ENCODE data around the gene ANTXR2.
A peak's percentile ranks its signal among the peaks of the same experiment; 100 is the strongest.

ANTXR2 gene

DNA sequence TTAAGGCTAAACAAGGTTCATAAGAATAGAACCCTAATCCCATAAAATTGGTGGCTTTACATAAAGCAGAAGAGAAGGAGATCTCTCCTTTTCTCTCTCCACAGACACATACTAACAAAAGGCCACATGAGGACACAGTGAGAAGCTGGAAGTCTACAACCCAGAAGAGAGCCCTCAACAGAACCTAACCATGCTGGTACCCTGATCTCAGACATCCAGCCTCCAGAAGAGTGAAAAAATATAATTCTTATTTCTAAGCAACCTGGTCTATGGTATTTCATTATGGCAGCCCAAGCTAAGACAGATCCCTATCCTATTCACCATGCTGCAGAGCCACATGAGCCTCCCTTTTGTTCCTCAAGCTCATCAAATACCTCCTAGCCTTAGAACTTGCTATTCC lies 195.5 kb downstream of the ANTXR2 start:
- H3K9me3 Mint-ChIP-seq = peaks cover 9 to 10% of the 10 kb centered on the region in 2 donors
- H3K4me1 Mint-ChIP-seq = no peaks in the 10 kb centered on the region
- no peak for DNase-seq
- no peak for ATAC-seq
- no peak overlapping the region for H3K4me3 Mint-ChIP-seq
- H3K27ac Mint-ChIP-seq = no peak overlapping the region
- H3K27me3 Mint-ChIP-seq = no peaks in the 10 kb centered on the region

DNA sequence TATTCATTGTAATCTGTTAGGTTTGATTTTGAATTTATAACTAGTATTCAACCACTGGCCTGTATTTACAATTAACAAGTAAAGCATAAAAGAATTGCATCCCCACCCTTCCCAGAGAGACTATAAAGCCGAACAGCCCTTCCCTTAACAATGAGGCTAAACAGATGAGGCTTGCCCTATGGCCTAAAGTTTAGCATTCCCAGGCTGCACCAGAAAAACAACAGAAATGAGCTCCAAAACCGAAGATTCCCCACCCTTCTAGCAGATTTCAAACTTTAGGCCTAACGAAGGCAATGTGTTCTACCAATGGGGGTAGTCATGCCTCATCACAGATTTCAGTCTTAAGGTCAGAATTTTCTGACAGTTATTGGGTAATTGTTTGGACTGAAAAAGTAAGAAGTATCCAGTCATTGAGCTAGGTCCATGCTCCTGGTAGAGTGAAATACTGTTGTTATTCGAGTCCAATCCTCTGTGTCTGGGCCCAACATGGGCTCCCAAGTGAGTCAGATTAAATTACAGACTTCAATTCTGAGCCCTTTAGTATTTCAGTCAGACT lies 197.6 kb downstream of the ANTXR2 start:
- no peak for DNase-seq
- no peak overlapping the region for H3K4me3 Mint-ChIP-seq
- H3K27me3 Mint-ChIP-seq = no peaks in the 10 kb centered on the region
- H3K9me3 Mint-ChIP-seq = peaks cover 9 to 10% of the 10 kb centered on the region in 2 donors
- H3K4me1 Mint-ChIP-seq = no peaks in the 10 kb centered on the region
- ATAC-seq = no peak
- no peak overlapping the region for H3K27ac Mint-ChIP-seq

DNA sequence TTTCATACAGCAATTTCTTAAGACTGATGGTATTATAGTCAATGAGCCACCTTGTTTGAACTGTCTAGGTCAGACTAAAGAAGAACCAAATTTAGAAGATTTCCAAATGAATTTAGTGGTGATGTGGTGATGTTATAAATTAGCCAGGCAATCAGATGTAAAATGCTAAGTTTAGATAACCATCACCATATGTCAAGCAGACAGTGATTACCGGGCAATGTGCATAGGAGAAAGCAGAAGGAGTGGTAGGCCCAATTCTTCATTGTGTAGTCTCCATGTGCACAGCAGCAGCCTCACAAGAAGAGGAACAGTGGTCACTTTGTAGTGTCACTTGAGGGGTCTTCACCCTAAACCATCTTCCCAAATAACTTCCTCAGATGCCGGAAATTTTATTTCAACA lies 198.8 kb downstream of the ANTXR2 start:
- H3K27ac Mint-ChIP-seq = no peak overlapping the region
- H3K27me3 Mint-ChIP-seq = no peaks in the 10 kb centered on the region
- no peaks in the 10 kb centered on the region for H3K4me1 Mint-ChIP-seq
- peaks cover 9 to 10% of the 10 kb centered on the region in 2 donors for H3K9me3 Mint-ChIP-seq
- DNase-seq (no peak), ATAC-seq (no peak)
- H3K4me3 Mint-ChIP-seq = no peak overlapping the region

DNA sequence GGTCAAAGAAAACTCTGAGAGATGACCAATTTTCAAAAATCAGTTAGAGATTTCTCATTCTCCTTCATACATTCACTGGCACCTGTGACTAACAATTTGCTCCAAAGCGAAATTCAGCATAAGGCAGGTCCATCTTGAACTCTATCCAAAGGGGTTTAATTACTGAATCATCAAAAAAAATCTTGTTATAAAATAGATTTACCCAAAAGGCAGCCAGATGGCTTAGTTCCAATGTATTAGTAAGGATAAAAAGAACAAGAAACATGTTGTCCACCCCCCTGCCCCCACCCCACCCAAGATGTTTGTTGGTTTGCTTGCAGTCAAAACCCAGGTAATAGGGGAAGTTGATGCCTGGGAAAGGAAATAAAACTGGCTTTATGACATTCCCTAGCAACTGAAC lies 200.3 kb downstream of the ANTXR2 start:
- Mint-ChIP-seq H3K4me1 (no peaks in the 10 kb centered on the region), H3K27ac (no peak overlapping the region), H3K9me3 (peaks cover 2 to 3% of the 10 kb centered on the region in 2 donors), H3K4me3 (no peak overlapping the region), H3K27me3 (no peaks in the 10 kb centered on the region)
- DNase-seq = no peak
- no peak for ATAC-seq

DNA sequence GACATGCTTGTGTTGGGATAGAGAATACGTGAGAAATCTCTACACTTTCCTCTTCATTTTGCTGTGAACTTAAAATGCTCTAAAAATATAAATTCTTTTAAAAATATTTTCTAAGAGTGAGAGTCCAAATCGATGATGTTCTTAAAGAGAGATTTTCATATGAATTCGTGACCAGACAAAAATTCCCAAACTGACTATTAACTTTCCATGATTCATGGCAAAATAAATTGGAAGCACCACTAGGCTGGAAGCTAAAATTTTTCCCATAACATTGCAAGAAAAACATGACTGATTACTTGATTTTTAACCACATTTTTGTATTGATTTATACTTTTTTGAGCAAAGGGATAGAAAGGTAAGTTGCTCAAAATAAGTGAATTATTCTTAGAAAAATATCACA lies 201.1 kb downstream of the ANTXR2 start:
- DNase-seq (no peak), ATAC-seq (no peak)
- no peaks in the 10 kb centered on the region for H3K4me1 Mint-ChIP-seq
- H3K9me3 Mint-ChIP-seq = no peaks in the 10 kb centered on the region
- H3K4me3 Mint-ChIP-seq = no peak overlapping the region
- no peaks in the 10 kb centered on the region for H3K27me3 Mint-ChIP-seq
- no peak overlapping the region for H3K27ac Mint-ChIP-seq

DNA sequence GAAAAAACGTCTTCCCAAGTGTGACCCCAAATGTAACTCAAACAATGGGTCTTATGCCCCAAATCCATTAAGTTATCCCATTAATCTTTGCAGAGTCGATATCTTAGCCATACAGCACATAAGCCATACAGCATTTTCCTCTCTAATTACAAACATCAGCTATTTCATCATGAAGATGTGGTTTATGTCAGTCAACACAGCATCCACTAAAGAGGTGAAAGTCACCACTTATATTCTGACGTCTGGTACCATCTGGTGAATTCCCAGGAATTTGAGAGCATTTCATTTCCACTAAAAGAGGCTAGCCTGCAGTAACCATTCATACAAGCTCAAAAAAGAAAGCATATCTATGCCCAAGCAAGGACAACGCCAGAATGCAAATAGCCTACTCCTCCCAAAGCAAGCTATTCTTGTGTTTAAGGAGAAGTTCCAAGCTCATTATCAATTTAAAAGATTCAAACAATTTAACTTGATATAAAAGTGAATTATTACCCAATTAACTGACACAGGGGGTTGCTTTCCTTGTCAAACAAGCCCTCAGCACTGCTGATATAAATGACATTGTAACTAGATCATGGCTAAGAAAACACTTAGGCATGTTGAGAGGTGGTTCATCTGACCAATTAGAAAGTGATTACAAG lies 203.3 kb downstream of the ANTXR2 start:
- DNase-seq = no peak
- Mint-ChIP-seq H3K9me3 (no peaks in the 10 kb centered on the region), H3K4me3 (no peak overlapping the region), H3K4me1 (no peaks in the 10 kb centered on the region), H3K27ac (no peak overlapping the region), H3K27me3 (no peaks in the 10 kb centered on the region)
- ATAC-seq = no peak

DNA sequence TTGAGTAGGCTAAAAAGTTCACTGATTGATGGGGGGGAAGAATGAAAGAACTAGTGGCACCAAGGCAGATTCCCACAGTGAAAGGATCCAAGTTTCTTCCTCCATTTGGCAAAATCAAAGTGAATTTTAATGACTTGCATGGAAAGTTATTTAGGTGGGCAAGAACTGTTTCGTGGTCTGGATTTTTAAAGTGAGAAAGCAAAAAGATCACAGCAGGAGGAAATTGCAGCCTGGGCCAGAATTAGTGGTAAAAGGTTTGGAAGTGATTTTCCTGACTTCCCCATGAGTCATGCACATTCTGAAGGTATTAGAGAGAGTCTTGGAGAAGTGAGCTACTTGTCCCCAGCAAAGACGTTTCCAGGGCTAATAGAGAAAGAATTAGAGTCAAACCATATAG lies 207.8 kb downstream of the ANTXR2 start:
- H3K9me3 Mint-ChIP-seq = no peaks in the 10 kb centered on the region
- H3K27ac Mint-ChIP-seq = no peak overlapping the region
- H3K4me1 Mint-ChIP-seq = no peaks in the 10 kb centered on the region
- H3K4me3 Mint-ChIP-seq = no peak overlapping the region
- DNase-seq (no peak), ATAC-seq (no peak)
- H3K27me3 Mint-ChIP-seq = no peaks in the 10 kb centered on the region

DNA sequence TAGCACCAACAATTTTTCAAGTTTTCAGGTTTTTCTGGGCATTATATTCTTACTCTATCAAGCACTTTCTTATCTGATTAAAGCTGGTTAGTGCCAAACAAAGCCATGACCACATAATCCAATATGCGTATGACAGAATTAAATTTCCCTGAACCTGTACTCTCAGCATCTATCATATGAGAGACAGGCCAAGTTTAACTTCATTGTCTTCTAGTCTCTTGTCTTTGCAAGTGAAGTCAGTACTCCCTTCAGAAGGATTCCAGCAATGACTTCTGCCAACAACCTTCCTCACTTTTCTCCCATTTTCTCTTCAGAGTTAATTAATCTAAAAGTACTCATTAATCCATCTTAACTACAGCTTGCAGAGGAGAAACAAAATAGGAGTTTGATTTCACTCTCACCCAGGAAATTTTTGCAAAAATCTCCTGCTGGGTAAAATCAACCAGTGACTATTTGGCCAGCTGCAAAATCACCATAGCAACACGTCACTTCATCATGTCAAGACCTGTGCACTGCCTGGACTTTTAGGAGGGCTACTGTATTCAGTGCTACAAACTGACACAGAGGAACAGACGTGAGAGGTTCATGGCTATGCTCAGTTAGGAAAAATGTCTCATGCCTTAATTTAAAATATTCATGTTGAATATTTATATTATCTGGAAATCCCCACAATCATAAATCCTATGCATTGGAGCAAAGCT lies 208.4 kb downstream of the ANTXR2 start:
- H3K27ac Mint-ChIP-seq = peak overlapping the region in 1 of 2 donors; percentile 39
- H3K27me3 Mint-ChIP-seq = no peaks in the 10 kb centered on the region
- no peak for DNase-seq
- no peaks in the 10 kb centered on the region for H3K9me3 Mint-ChIP-seq
- H3K4me1 Mint-ChIP-seq = no peaks in the 10 kb centered on the region
- no peak for ATAC-seq
- H3K4me3 Mint-ChIP-seq = no peak overlapping the region

DNA sequence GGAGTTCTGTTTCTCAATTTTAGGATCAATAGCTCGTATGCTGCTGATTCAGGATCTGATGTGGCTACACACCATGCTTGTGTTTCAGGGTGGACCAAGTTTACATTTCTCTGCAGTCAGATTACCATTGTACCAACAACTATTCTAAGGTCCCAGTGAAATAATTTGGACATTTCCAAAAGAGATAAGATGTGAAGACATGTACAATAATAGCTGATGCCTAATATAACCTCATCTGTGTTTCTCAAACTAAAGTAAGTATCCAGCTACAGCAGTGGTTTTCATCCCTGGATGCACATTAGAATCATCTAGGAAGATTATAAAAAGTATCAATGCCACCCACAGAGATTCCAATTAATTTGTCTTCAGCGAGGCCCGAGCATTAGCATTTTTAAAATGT lies 209.7 kb downstream of the ANTXR2 start:
- H3K27ac Mint-ChIP-seq = no peak overlapping the region
- no peaks in the 10 kb centered on the region for H3K9me3 Mint-ChIP-seq
- ATAC-seq (no peak), DNase-seq (no peak)
- H3K27me3 Mint-ChIP-seq = no peaks in the 10 kb centered on the region
- H3K4me3 Mint-ChIP-seq = no peak overlapping the region
- H3K4me1 Mint-ChIP-seq = no peaks in the 10 kb centered on the region

DNA sequence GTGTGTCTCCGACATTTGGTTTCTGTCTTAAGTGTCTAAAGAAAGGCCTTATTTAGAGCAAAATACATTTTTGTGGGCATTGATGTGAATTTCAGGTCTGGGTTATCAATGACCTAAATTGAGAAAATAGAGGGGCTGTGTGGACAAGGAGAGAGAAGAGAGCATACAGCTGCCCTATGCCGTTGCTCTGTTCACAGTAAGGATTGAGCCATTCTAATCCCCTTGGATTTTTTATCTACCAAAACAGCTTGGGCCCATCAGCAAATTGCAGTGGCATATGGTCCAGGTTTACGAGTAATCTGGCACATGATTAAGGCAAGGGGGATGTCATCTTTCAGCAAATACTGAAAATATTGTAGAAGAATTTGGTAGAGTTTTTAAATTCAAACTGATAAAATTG lies 210.2 kb downstream of the ANTXR2 start:
- Mint-ChIP-seq H3K27me3 (no peaks in the 10 kb centered on the region), H3K4me1 (no peaks in the 10 kb centered on the region), H3K4me3 (no peak overlapping the region), H3K27ac (peak overlapping the region in 1 of 2 donors; percentile 21), H3K9me3 (no peaks in the 10 kb centered on the region)
- ATAC-seq (no peak), DNase-seq (no peak)

DNA sequence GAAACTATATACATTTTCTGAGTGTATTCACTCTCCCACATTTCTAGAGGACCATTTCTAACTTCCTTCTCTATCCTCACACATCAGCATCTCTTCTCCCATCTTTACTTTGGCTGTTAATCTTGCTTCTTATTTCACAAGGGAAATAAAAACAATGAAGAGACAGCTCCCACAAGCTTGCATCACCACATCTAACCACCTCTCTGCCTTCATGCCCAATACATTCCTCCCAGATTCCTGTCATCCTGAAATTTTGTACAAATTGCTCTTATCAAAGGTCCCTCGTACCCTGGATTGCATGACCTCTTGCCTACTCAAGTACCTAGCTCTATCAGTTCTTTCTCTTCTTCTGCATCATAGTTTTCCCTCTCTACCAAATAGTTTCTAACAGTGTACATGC lies 215.2 kb downstream of the ANTXR2 start:
- Mint-ChIP-seq H3K27me3 (no peaks in the 10 kb centered on the region), H3K4me1 (no peaks in the 10 kb centered on the region), H3K27ac (no peak overlapping the region), H3K4me3 (no peak overlapping the region), H3K9me3 (no peaks in the 10 kb centered on the region)
- no peak for ATAC-seq
- DNase-seq = no peak

DNA sequence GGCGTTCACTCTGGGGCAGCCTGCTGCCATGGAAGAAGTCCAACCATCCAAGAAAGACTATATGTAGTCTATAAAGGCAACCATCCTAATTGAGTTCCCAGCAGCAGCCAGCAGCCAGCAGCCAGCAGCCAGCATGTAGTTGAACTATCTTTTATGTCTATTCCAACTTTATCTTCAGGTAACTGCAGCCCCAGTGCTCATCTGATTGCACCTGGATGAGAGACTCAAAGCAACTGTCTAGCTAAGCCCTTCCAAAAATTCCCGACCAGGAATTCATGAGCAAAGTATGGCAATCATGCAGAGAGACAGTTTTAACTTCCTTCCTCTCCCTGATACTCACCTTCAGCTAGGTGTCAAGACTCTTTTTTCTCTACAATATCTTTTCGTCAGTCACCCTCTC lies 216.8 kb downstream of the ANTXR2 start:
- no peaks in the 10 kb centered on the region for H3K9me3 Mint-ChIP-seq
- no peak overlapping the region for H3K27ac Mint-ChIP-seq
- no peaks in the 10 kb centered on the region for H3K27me3 Mint-ChIP-seq
- H3K4me1 Mint-ChIP-seq = no peaks in the 10 kb centered on the region
- DNase-seq (no peak), ATAC-seq (no peak)
- H3K4me3 Mint-ChIP-seq = no peak overlapping the region

DNA sequence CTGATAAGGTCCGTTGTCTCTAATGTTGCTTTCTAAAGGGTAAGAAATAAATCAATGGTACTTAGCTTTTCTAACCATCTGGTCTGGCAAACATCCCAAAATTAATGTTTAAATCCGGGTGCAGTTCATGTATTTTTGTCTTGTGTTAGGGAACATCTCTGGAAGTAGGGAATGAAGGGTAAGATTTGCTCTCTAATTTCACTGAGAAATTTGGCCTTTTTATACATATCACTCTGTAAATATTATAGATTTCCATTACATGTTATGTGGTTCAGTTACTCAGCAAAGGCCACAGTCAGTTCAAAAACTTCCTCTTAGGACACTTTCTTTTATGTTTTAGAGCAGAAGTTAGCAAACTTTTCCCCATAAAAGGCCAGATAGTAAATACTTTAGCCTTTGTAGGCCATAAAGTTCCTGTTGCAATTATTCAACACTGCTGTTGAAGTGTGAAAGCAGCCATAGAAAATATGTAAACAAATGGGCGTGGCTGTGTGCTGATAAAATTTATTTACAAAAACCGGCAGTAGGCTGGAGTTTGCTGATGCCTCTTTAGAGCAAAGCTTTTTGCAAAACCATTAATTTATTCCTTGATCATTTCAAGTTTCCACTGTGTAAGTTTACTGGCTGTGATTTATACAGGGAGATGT lies 218.1 kb downstream of the ANTXR2 start:
- Mint-ChIP-seq H3K27ac (no peak overlapping the region), H3K27me3 (no peaks in the 10 kb centered on the region), H3K9me3 (no peaks in the 10 kb centered on the region), H3K4me1 (no peaks in the 10 kb centered on the region), H3K4me3 (no peak overlapping the region)
- no peak for ATAC-seq
- no peak for DNase-seq

DNA sequence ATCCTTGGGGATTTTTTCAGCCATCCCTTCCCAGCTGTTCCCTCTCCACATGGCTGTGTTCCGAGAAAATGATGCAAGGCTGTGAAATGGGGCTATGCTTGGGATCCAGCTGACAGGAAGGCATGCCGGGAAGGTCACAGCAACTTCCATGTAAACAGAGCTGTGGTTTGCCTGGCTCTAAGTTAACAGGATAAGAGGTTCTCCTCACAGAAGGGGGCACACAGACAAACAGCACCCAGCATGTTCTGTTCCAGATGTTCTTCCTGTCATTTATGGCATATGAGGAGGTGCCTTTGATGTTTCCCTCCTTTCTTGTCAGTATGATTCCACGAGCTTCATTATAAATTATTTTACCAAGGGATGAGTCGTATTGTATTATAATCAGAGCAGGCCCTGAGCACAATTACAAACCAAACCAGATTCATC lies 220.7 kb downstream of the ANTXR2 start:
- Mint-ChIP-seq H3K27ac (no peak overlapping the region), H3K4me3 (no peak overlapping the region), H3K9me3 (no peaks in the 10 kb centered on the region), H3K27me3 (no peaks in the 10 kb centered on the region), H3K4me1 (no peaks in the 10 kb centered on the region)
- DNase-seq (no peak), ATAC-seq (no peak)

DNA sequence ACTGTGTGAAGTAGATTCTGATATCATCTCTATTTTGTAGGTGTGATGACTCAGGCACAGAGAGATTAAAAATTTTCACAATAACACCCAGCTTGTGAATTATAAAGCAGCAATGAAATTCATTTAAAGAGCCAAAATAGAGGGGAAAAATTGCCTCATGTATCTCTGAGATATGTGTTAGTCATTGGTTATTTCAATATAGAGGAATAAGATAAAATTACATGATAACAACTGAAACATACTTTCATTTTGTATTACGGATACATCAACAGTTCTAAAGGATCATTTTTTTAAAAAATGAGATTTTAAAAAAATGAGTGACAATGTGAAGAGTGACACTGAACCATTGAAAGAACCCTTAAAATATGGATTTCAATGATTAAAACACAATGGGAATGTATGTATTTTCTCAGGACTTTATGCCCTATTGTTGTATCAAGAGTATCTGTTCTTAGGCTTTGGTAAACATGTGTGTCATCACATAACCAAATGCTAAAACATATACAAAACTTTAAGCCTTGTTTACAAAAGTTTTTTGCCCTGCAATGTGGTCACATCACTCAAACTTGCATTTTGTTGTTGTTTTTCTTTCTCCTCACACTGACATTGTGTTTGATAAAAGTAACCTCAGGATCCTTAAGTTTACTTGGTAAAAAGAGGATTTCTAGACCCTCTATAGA lies 221.3 kb downstream of the ANTXR2 start:
- no peak for ATAC-seq
- H3K27me3 Mint-ChIP-seq = no peaks in the 10 kb centered on the region
- no peak overlapping the region for H3K4me3 Mint-ChIP-seq

More for the DNA sequence above, 221.3 kb downstream of the ANTXR2 start:
- no peak for DNase-seq
- H3K9me3 Mint-ChIP-seq = no peaks in the 10 kb centered on the region
- H3K27ac Mint-ChIP-seq = no peak overlapping the region
- H3K4me1 Mint-ChIP-seq = no peaks in the 10 kb centered on the region
